HG02623 (cell line): ENCODE measurements around the gene RAET1G.

Experiments used
- ATAC-seq: cut with Tn5 transposase; IDR thresholded peaks from one replicate; pipeline ENCODE4 v1.9.1; 2021; ENCODE audit warnings: moderate library complexity; ENCODE audit not compliant: unreplicated experiment

The RAET1G gene

DNA sequence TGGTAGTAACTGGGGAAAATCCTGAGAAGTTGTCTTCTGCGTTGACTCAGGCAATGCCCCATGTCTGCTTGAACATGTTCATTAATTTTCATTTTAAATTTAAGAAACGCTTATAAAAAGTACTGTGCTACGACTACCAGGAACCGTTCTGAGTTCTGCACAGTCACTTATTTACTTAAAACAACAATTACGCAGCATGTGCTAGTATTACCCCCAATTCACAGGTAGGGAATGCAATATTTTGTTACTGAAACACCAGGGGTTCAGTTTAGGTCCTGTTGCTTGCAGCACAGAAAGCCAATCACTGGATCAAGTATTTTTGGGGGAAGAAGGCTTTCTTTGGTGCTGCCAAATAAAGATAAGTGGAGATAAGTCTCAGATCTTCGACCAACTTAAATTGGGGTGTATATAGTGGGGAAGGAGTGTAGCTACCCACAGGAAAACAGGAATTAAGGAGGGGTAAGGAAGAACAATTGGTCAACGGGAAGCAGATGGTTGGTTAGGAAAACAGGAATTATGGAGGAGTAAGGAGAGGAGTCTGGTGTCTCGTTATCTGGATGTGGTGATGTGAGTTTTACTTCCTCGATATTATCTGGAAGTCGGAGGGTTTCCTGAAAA lies 53.5 kb downstream of the RAET1G start:
- ATAC-seq, result no peak

DNA sequence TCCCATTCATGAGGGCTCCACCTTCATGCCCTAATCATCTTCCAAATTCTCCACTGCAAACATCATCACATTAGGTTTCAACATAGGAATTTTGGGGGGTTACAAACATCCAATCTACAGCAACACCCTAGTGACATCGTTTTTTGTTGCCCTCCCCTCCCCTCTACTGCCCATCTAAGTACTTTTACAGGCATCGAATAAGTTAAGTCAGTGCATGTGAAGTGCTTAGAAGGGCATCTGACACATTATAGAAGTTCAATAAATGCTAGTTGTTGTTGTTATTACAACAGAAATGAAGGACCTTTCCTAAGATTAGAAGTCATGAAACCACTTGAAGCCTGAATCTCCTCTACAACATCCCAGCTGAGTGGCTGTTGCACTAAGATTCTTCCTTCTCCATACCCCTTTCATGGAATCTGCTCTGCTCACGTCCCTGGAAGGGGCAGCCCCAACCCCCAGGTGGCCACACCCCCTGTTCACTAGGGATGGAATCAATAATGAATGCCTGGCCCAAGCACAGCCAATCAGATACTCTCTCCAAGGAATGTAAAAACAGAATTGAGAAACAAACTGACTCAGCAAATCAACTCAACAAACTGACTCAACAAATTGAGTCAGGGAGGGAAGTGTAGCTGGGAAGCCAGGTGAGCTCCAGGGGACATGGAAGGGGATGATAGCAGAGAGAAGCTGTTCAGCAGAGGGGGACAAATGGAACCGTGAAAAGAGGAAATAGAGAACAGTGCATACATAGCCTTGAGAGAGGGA lies 54.9 kb downstream of the RAET1G start:
- no peak for ATAC-seq
